GM12872 (cell line): ENCODE results near the gene ALKBH3.

ENCODE experiments used
- TF ChIP-seq, protein P1 (sequence below): IDR thresholded peaks from 3 replicates; pipeline ENCODE4 v1.5.1; 2011; ENCODE audit warnings: low read depth, mild to moderate bottlenecking, low read length, moderate library complexity; ENCODE audit not compliant: insufficient read depth

The ALKBH3 gene

DNA sequence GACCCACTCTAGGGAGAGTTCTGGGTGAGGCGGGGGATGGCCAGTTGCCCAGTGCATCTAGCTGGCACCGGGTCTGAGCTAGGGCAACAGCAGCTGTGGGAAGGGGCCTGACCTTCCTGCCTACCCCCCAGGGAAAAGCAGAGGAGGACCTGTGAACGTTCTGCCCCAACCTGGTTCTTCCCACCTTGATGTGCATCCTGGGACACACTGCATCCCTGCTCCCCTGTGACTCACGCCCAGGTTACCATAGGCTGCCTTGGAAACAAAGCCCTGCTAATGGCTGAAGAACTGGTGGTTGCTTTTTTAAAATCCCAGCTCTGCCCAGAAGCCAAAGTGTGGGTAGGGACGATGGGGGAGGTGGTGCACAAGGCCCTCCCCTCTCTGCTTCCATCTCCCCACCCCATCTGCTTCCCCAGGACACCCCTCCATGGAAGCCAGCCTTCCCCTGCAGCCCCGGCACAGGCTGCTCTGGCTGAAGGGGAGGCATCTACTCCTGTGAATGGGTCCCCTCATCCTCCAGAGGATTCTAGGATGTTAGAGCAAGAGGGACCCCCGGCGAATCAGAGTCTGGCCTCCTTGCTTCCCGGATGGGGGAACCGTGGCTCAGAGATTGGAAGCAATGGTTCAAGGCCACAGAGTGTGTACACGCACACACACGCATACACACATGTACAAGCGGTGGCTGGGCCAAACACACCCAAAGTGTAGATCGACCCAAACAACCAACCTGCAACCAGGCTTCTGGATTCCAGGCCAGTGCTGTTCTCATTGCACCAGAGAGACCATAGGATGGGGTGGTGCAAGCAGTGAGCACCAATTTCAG is 54.2 kb downstream of the ALKBH3 start:
- TF ChIP-seq, protein P1, sequence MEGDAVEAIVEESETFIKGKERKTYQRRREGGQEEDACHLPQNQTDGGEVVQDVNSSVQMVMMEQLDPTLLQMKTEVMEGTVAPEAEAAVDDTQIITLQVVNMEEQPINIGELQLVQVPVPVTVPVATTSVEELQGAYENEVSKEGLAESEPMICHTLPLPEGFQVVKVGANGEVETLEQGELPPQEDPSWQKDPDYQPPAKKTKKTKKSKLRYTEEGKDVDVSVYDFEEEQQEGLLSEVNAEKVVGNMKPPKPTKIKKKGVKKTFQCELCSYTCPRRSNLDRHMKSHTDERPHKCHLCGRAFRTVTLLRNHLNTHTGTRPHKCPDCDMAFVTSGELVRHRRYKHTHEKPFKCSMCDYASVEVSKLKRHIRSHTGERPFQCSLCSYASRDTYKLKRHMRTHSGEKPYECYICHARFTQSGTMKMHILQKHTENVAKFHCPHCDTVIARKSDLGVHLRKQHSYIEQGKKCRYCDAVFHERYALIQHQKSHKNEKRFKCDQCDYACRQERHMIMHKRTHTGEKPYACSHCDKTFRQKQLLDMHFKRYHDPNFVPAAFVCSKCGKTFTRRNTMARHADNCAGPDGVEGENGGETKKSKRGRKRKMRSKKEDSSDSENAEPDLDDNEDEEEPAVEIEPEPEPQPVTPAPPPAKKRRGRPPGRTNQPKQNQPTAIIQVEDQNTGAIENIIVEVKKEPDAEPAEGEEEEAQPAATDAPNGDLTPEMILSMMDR, result no peak

DNA sequence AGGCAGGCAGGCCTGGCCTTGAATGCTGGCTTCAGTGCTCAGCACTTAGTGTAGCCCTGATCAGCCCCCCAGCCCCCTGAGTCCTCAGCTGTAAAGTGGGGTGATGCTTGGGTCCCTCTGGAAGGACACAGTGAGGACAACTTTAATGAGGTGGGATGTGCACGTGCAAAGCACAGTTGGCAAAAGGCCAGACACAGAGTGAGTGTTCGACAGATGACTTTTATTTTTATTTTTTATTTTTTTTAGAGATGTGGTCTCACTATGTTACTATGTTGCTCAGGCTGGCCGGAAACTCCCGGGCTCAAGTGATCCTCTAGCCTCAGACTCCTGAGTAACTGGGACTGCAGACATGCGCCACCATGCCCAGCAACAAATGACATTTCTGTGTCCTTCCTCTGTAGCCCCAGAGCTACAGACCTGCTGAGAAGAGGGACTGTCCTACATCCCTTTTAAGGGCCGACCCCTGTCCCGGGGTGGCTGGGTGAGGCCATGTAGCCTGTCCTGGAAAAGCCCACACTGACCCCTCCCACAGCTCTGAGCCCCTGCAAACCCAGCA is 54.9 kb downstream of the ALKBH3 start:
- TF ChIP-seq, protein P1, result no peak

DNA sequence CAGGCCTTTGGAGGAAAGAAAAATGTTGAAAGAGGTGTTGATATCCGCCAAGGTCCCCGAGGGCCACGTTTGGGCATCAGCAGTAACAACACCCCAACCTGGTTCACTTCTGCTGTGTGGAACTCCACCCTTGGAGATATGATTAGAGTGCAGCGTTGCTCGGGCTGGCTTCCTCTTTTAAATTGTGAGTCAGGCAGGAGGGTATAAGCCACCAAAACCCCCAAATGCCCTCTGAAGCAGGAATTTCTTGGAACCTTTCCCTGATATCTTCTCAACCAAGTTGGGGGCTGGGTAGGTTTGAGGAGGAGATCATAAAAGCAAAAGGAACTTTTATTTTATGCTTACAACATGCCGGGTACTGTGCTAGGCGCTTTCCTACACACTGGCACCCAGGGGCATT is 55.4 kb downstream of the ALKBH3 start:
- TF ChIP-seq, protein P1, result no peak

DNA sequence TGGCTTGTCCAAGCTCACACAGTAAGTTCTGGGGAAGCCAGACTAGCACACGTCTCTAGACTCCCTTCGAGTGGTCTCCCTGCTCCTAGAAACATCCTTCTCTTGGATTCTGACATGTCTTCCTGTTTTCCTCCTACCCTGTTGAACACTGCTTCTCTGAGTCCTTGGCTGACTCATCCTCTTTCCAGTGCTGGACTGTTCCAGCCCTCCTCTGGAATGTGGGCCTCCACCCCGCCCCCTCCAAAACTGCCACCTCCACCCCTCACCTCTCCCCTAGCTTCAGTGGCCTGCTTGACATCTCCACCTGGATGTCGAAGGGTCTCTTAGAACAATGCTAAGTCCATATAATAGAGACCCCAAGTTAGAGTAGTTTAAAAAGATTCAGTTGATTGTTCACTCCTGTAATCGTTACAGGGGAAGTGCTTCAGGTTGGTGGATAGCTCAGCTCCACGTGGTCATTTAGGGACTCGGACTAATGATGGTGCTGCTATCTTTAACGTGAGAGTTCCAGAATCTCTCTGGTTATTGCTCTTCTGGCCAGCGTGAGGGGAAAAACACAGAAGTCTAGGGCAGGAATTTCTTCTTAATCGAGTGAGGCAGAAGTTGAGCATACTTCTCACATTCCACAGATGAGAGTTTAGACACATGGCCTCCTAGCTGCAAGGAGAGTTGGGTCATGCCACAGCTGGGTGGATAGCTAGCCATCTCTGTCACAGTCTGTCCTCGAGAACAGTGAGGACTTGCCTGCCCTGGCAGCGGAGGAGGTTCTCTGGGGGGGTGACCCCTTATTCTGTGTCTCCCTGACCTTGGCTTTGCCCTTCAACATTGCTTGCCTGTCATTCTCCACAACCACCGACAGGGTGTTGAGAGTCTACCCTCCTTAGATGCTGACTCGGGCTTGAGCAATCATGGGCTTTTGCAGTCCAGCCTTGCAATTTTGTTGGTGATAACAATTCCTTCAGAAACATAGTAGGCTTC is 57.1 kb downstream of the ALKBH3 start:
- TF ChIP-seq, protein P1, result peak; percentile 22; the same call in 1 of the 3 replicates

DNA sequence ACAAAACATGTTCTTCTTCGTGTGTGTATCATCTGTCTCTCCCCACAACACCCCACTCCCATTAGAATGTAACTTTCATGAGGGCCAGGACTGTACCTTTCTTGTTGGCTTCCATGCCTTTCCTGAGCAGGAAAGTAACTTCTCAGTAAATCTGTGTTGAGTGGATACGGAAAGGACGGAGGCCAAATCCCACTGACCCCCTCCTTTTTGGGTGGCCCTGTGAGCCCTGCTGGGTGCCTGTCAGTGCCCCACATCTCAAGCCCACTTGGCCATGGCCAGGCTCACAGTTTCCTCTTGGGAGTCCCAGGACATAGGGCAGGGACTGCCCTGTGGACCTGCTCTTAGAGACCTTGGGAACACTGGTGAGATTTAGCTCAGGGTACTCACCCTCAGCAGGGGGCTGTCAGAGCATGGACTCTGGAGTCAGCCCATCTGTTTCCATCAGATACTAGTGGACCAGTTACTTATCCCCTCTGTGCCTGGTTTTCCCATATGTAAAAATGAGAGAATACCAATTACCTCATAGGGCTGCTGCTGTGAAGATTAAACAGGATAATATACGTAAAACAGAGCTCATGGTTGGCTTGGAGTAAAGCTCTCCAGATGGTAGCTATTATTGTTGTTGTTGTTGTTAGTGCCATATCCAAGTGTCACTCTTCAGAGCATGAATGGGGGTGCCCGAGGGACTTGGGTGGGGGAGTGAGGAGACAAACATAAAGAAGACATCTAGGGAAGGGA is 60.8 kb downstream of the ALKBH3 start:
- TF ChIP-seq, protein P1, result no peak

DNA sequence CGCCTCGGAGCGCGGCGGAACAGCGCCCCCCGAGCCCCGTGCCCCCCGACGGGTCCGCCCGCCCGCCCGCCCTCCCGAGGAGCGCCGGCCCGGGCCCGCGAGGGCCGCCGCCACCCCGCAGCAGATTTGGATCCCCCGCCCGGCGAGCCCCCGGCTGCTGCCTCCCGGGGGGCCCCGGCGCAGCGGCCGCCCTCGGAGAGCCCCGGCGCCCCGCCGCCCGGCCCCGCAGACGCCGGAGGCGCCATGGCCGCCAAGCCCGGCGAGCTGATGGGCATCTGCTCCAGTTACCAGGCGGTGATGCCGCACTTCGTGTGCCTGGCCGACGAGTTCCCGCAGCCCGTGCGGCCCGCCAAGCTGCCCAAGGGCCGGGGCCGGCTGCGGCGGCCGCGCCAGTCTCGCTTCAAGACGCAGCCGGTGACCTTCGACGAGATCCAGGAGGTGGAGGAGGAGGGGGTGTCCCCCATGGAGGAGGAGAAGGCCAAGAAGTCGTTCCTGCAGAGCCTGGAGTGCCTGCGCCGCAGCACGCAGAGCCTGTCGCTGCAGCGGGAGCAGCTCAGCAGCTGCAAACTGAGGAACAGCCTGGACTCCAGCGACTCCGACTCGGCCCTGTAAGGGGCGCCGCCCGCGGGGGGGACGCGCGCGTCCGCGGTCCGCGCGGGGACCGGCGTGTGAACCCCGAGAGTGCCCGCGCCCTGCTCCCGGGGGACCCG is 62.2 kb downstream of the ALKBH3 start:
- TF ChIP-seq, protein P1, result no peak
